ENCODE measurements around the gene ANXA9. TPM values are rescaled to one million over a fixed set of nuclear protein-coding genes. Genes with fewer than 3 reads are reported as not detected.

ANXA9 gene
- polyA plus RNA-seq, 1 donor (not counting 4 experiments of a cell fraction or from before 2014, with no cell fraction given), result 0.76 TPM

DNA sequence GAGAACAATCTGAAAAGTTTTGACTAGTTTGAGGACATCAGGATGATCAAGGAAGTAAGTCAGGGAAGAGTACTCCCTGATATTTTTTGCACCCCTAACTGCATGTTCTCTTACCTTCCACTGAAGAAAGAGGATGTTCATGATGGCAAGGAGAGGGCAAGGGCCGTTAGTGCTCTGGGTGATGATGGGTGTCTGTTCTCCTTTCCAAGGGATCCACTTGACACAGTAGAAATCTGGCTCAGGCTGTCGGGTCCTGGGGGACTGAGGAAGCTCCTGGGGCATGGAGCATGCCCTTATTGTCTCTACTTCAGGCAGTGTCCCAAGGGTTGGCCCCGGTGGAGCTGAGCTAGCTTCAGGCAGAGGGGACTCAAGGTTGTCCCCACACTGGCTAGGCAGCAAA, 20.0 kb downstream of the ANXA9 start:
- H4K20me1 ChIP-seq (ENCODE audit: control insufficient read depth, extremely low read depth, insufficient read depth, low read length), result no peaks in the 10 kb centered on the region
- H3K4me1 ChIP-seq (ENCODE audit: control insufficient read depth, extremely low read depth, insufficient read depth, low read length), result peaks cover 34% of the 10 kb centered on the region
- dilution Hi-C loops (cut with MboI; ENCODE audit: extremely low pct_ligation_motif_present, low sequenced_read_pairs), result no loop called here
- FAIRE-seq (no peak), DNase-seq (ENCODE audit: low read depth, low spot score) (no peak)
- H3K27ac ChIP-seq (ENCODE audit: control insufficient read depth, insufficient read depth, low read length), result no peak overlapping the region
- no peak overlapping the region for H3K9ac ChIP-seq (ENCODE audit: control insufficient read depth, extremely low read depth, insufficient read depth, low read length)
- no peak overlapping the region for H3K4me3 ChIP-seq (ENCODE audit: control insufficient read depth in 2 of 3, extremely low read depth in 1 of 3, insufficient read depth in 2 of 3, low read depth in 1 of 3, low read length in 3 of 3)
- H2AFZ ChIP-seq (ENCODE audit: control insufficient read depth, low read length), result no peak overlapping the region
- TF ChIP-seq EZH2 (IDR thresholded peaks at IDR 0.05; ENCODE audit: low read length), result no peak
- TF ChIP-seq, protein P1, sequence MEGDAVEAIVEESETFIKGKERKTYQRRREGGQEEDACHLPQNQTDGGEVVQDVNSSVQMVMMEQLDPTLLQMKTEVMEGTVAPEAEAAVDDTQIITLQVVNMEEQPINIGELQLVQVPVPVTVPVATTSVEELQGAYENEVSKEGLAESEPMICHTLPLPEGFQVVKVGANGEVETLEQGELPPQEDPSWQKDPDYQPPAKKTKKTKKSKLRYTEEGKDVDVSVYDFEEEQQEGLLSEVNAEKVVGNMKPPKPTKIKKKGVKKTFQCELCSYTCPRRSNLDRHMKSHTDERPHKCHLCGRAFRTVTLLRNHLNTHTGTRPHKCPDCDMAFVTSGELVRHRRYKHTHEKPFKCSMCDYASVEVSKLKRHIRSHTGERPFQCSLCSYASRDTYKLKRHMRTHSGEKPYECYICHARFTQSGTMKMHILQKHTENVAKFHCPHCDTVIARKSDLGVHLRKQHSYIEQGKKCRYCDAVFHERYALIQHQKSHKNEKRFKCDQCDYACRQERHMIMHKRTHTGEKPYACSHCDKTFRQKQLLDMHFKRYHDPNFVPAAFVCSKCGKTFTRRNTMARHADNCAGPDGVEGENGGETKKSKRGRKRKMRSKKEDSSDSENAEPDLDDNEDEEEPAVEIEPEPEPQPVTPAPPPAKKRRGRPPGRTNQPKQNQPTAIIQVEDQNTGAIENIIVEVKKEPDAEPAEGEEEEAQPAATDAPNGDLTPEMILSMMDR (optimal IDR thresholded peaks at IDR 0.05 in 1 of 3, IDR thresholded peaks at IDR 0.05 in 1 of 3, conservative IDR thresholded peaks at IDR 0.05 in 1 of 3; ENCODE audit: extremely low read depth in 1 of 3, insufficient read depth in 2 of 3, low read length in 3 of 3), result no peak
- peaks cover 0 to 2% of the 10 kb centered on the region in 2 experiments for H3K36me3 ChIP-seq (ENCODE audit: control insufficient read depth in 2 of 2, extremely low read depth in 1 of 2, insufficient read depth in 2 of 2, low read length in 2 of 2)
- H3K9me1 ChIP-seq (ENCODE audit: control insufficient read depth, extremely low read depth, insufficient read depth, low read length), result no peaks in the 10 kb centered on the region
- no peaks in the 10 kb centered on the region for H3K9me3 ChIP-seq (ENCODE audit: control insufficient read depth, low read depth, low read length)
- no peaks in the 10 kb centered on the region for H3K79me2 ChIP-seq (ENCODE audit: control insufficient read depth, insufficient read depth, low read length)
- H3K27me3 ChIP-seq (ENCODE audit: control insufficient read depth, extremely low read depth, insufficient read depth, low read length), result no peaks in the 10 kb centered on the region
- no peak overlapping the region for H3K4me2 ChIP-seq (ENCODE audit: control insufficient read depth, extremely low read depth, insufficient read depth, low read depth, low read length)

DNA sequence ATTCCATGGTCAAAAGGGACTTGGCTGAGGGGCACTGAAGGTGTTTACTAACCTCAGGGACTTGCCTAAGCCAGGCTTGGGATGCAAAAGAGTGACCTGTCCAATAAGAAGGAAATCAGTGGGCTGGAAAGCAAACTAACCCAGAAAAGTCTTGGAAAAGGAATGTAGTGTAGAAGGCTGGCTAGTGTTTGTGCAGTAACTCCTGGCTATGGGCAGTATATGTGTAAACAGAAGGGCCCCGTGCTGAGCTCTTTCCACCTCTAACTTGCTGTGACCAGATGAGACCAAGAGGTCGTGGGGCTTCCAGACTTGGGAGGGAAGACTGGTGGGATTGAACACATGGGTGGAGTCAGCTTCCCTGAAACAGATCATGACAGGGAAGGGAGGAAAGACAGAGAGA, 20.5 kb downstream of the ANXA9 start:
- Histone ChIP-seq H3K4me2 (ENCODE audit: control insufficient read depth, extremely low read depth, insufficient read depth, low read depth, low read length) (no peak overlapping the region), H2AFZ (ENCODE audit: control insufficient read depth, low read length) (no peak overlapping the region), H4K20me1 (ENCODE audit: control insufficient read depth, extremely low read depth, insufficient read depth, low read length) (no peaks in the 10 kb centered on the region), H3K4me3 (ENCODE audit: control insufficient read depth in 2 of 3, extremely low read depth in 1 of 3, insufficient read depth in 2 of 3, low read depth in 1 of 3, low read length in 3 of 3) (no peak overlapping the region), H3K9me1 (ENCODE audit: control insufficient read depth, extremely low read depth, insufficient read depth, low read length) (no peaks in the 10 kb centered on the region), H3K9me3 (ENCODE audit: control insufficient read depth, low read depth, low read length) (no peaks in the 10 kb centered on the region), H3K36me3 (ENCODE audit: control insufficient read depth in 2 of 2, extremely low read depth in 1 of 2, insufficient read depth in 2 of 2, low read length in 2 of 2) (peaks cover 0 to 2% of the 10 kb centered on the region in 2 experiments), H3K79me2 (ENCODE audit: control insufficient read depth, insufficient read depth, low read length) (no peaks in the 10 kb centered on the region), H3K9ac (ENCODE audit: control insufficient read depth, extremely low read depth, insufficient read depth, low read length) (no peak overlapping the region), H3K27me3 (ENCODE audit: control insufficient read depth, extremely low read depth, insufficient read depth, low read length) (no peaks in the 10 kb centered on the region), H3K27ac (ENCODE audit: control insufficient read depth, insufficient read depth, low read length) (no peak overlapping the region), H3K4me1 (ENCODE audit: control insufficient read depth, extremely low read depth, insufficient read depth, low read length) (peaks cover 40% of the 10 kb centered on the region)
- dilution Hi-C loops (cut with MboI; ENCODE audit: extremely low pct_ligation_motif_present, low sequenced_read_pairs), result no loop called here
- TF ChIP-seq, protein P1 (optimal IDR thresholded peaks at IDR 0.05 in 1 of 3, IDR thresholded peaks at IDR 0.05 in 1 of 3, conservative IDR thresholded peaks at IDR 0.05 in 1 of 3; ENCODE audit: extremely low read depth in 1 of 3, insufficient read depth in 2 of 3, low read length in 3 of 3), result no peak
- TF ChIP-seq EZH2 (IDR thresholded peaks at IDR 0.05; ENCODE audit: low read length), result no peak
- DNase-seq (ENCODE audit: low read depth, low spot score) (no peak), FAIRE-seq (no peak)

All from keratinocyte (primary cell).